Cardiac muscle cell (in vitro differentiated cells and primary cell): ENCODE data around the gene FRY. TPM values are rescaled to one million over a fixed set of nuclear protein-coding genes. Genes with fewer than 3 reads are reported as not detected.

Experiments used
- DNase-seq, 2 donors: peaks; one replicate each; pipeline versions ENCODE4 v3.0.0 to v3.0.0-alpha.2; 2010 to 2017; ENCODE audit warnings: low read depth in 1 of 2, low spot score in 1 of 2
- H3K27ac ChIP-seq: fragments of 200-600 bp; sonication (generic); 2 replicates; pipeline ENCODE4 v1.5.1; 2016
- H3K27me3 ChIP-seq: fragments of 200-600 bp; sonication (generic); 2 replicates; pipeline ENCODE4 v1.6.0; 2016; ENCODE audit warnings: control low read depth
- H3K36me3 ChIP-seq: fragments of 200-600 bp; sonication (generic); 2 replicates; pipeline ENCODE4 v1.5.1; 2016; ENCODE audit warnings: control low read depth
- H3K4me1 ChIP-seq: fragments of 200-600 bp; sonication (generic); 2 replicates; pipeline ENCODE4 v1.8.1; 2017; ENCODE audit warnings: low read depth, mild to moderate bottlenecking, mixed run types
- H3K4me3 ChIP-seq: fragments of 200-600 bp; sonication (generic); 2 replicates; pipeline ENCODE4 v1.5.1; 2016; ENCODE audit warnings: mild to moderate bottlenecking
- H3K9me3 ChIP-seq: fragments of 200-600 bp; sonication (generic); 2 replicates; pipeline ENCODE4 v1.5.1; 2017; ENCODE audit warnings: low read depth, mild to moderate bottlenecking, control low read depth
- CTCF ChIP-seq: IDR thresholded peaks from 2 replicates; pipeline ENCODE4 v1.5.1; 2012; ENCODE audit warnings: low read depth, mild to moderate bottlenecking, low read length
- polyA plus RNA-seq: library from polyadenylated mRNA; unstranded; fragments of >200 nt; fragmentation: Nextera tagmentation; extraction: Ambion mirVana; gene quantifications from 2 replicates; pipeline ENCODE4 v1.2.1, GENCODE V29; 2016
- total RNA-seq: library from RNA; depleted of rRNA; stranded (reverse); fragments of >200 nt; gene quantifications from 2 replicates; pipeline ENCODE4 v1.2.3, GENCODE V29; 2016

Gene FRY
- total and polyA plus RNA-seq, 2 experiments from 2014 or later: 2.4 to 13.2 TPM

- H3K27me3 ChIP-seq: no peaks in the 10 kb centered on the region
- no peak overlapping the region for H3K27ac ChIP-seq
- H3K9me3 ChIP-seq: no peaks in the 10 kb centered on the region
- H3K4me3 ChIP-seq: no peak overlapping the region
- H3K4me1 ChIP-seq: peaks cover 8% of the 10 kb centered on the region
- H3K36me3 ChIP-seq: no peaks in the 10 kb centered on the region
- DNase-seq: no peak
- no peak for TF ChIP-seq CTCF
Measured at GRCh38 chr13:32176696-32177095, 145.1 kb downstream of the FRY start.

GRCh38 chr13:32178763-32179162, 147.2 kb downstream of the FRY start:
- DNase-seq: no peak
- Histone ChIP-seq H3K36me3 (no peaks in the 10 kb centered on the region), H3K27me3 (no peaks in the 10 kb centered on the region), H3K9me3 (no peaks in the 10 kb centered on the region), H3K4me3 (no peak overlapping the region), H3K27ac (no peak overlapping the region), H3K4me1 (peaks cover 8% of the 10 kb centered on the region)
- TF ChIP-seq CTCF: no peak

- no peak for DNase-seq
- Histone ChIP-seq H3K36me3 (no peaks in the 10 kb centered on the region), H3K9me3 (no peaks in the 10 kb centered on the region), H3K27ac (no peak overlapping the region), H3K4me3 (no peak overlapping the region), H3K4me1 (peaks cover 8% of the 10 kb centered on the region), H3K27me3 (no peaks in the 10 kb centered on the region)
- TF ChIP-seq CTCF: no peak
Measured at GRCh38 chr13:32179708-32180107, 148.1 kb downstream of the FRY start.

GRCh38 chr13:32187651-32188050, 156.1 kb downstream of the FRY start:
- H3K9me3 ChIP-seq: no peaks in the 10 kb centered on the region
- no peak overlapping the region for H3K27ac ChIP-seq
- no peaks in the 10 kb centered on the region for H3K36me3 ChIP-seq
- TF ChIP-seq CTCF: no peak
- H3K4me3 ChIP-seq: no peak overlapping the region
- no peaks in the 10 kb centered on the region for H3K27me3 ChIP-seq
- no peaks in the 10 kb centered on the region for H3K4me1 ChIP-seq
- DNase-seq: no peak

GRCh38 chr13:32191452-32191998, 160.0 kb downstream of the FRY start:
- no peak for DNase-seq
- no peak for TF ChIP-seq CTCF
- H3K27me3 ChIP-seq: no peaks in the 10 kb centered on the region

More at GRCh38 chr13:32191452-32191998, 160.0 kb downstream of the FRY start:
- H3K4me3 ChIP-seq: no peak overlapping the region
- H3K27ac ChIP-seq: no peak overlapping the region
- H3K9me3 ChIP-seq: no peaks in the 10 kb centered on the region
- H3K36me3 ChIP-seq: no peaks in the 10 kb centered on the region
- H3K4me1 ChIP-seq: no peaks in the 10 kb centered on the region
